HepG2 (cell line): ENCODE measurements around the gene STUB1. TPM values are rescaled to one million over a fixed set of nuclear protein-coding genes. Genes with fewer than 3 reads are reported as not detected.
A peak's percentile ranks its signal among the peaks of the same experiment; 100 is the strongest.

Source experiments
- CHCHD3 ChIP-seq: sonication (generic); formaldehyde crosslinking; IDR thresholded peaks from 2 replicates; pipeline ENCODE4 v1.8.0; 2022; ENCODE audit warnings: mild to moderate bottlenecking, missing genetic modification reagents, moderate library complexity
- CHD2 ChIP-seq: IDR thresholded peaks from 2 replicates; pipeline ENCODE4 v1.6.1; 2011; ENCODE audit warnings: low read depth, low read length, improper control_type of control experiment
- FOXP1 ChIP-seq, 2 experiments: fragments of 450-650 bp in 1 of 2; IDR thresholded peaks; 2 replicates each; pipeline ENCODE4 v1.6.1; 2017 to 2018; ENCODE audit warnings: antibody characterized with exemption in 1 of 2
- GLI4 ChIP-seq: sonication (generic); formaldehyde crosslinking; IDR thresholded peaks from 2 replicates; pipeline ENCODE4 v1.5.1; 2020; ENCODE audit warnings: missing genetic modification reagents, mild to moderate bottlenecking, moderate library complexity, borderline replicate concordance
- HIC2 ChIP-seq: sonication (generic); formaldehyde crosslinking; IDR thresholded peaks from 2 replicates; pipeline ENCODE4 v1.9.0; 2022; ENCODE audit warnings: low read depth, missing genetic modification reagents
- HNF4A ChIP-seq: sonication (generic); formaldehyde crosslinking; IDR thresholded peaks from 2 replicates; pipeline ENCODE4 v1.4.0; 2020; ENCODE audit warnings: missing genetic modification reagents
- KMT2A ChIP-seq: sonication (generic); formaldehyde crosslinking; IDR thresholded peaks from 2 replicates; pipeline ENCODE4 v1.4.0; 2020; ENCODE audit warnings: missing genetic modification reagents
- LBX2 ChIP-seq: sonication (generic); formaldehyde crosslinking; IDR thresholded peaks from 2 replicates; pipeline ENCODE4 v1.5.0; 2020; ENCODE audit warnings: missing genetic modification reagents, mild to moderate bottlenecking, borderline replicate concordance
- MYC ChIP-seq: sonication (generic); formaldehyde crosslinking; IDR thresholded peaks from 2 replicates; pipeline ENCODE4 v1.9.0; 2021; ENCODE audit warnings: missing genetic modification reagents, borderline replicate concordance
- RBM22 ChIP-seq: fragments of 200-400 bp; formaldehyde crosslinking; optimal IDR thresholded peaks from 2 replicates; pipeline ENCODE3; 2017; ENCODE audit warnings: mild to moderate bottlenecking, low read length, moderate library complexity
- THAP9 ChIP-seq: sonication (generic); formaldehyde crosslinking; IDR thresholded peaks from 2 replicates; pipeline ENCODE4; 2020; ENCODE audit warnings: missing genetic modification reagents, mild to moderate bottlenecking, borderline replicate concordance
- ZFYVE20 ChIP-seq: sonication (generic); formaldehyde crosslinking; IDR thresholded peaks from 2 replicates; pipeline ENCODE4 v1.8.0; 2023; ENCODE audit warnings: low read depth, mild to moderate bottlenecking, moderate library complexity, missing genetic modification reagents, borderline replicate concordance
- ZGPAT ChIP-seq: IDR thresholded peaks from 2 replicates; pipeline ENCODE4 v1.6.1; 2016; ENCODE audit warnings: mild to moderate bottlenecking
- ZNF207 ChIP-seq: fragments of 450-650 bp; IDR thresholded peaks from 2 replicates; pipeline ENCODE4 v1.6.1; 2016; ENCODE audit warnings: antibody characterized with exemption, borderline replicate concordance
- ZNF263 ChIP-seq: sonication (generic); formaldehyde crosslinking; IDR thresholded peaks from 2 replicates; pipeline ENCODE4 v1.4.0; 2020; ENCODE audit warnings: missing genetic modification reagents
- ZNF33B ChIP-seq: sonication (generic); formaldehyde crosslinking; IDR thresholded peaks from 2 replicates; pipeline ENCODE4 v1.5.1; 2020; ENCODE audit warnings: mild to moderate bottlenecking, missing genetic modification reagents
- ZNF552 ChIP-seq: sonication (generic); formaldehyde crosslinking; IDR thresholded peaks from 2 replicates; pipeline ENCODE4 v1.9.0; 2022; ENCODE audit warnings: missing genetic modification reagents, mild to moderate bottlenecking, borderline replicate concordance
- ZSCAN21 ChIP-seq: sonication (generic); formaldehyde crosslinking; IDR thresholded peaks from 2 replicates; pipeline ENCODE4 v1.8.0; 2022; ENCODE audit warnings: mild to moderate bottlenecking, missing genetic modification reagents, moderate library complexity, borderline replicate concordance
- polyA plus RNA-seq, 8 experiments: library from polyadenylated mRNA; depleted of rRNA in 3 of 8; stranded (reverse) in 7 of 8; unstranded in 1 of 8; fragments of >200 nt; fragmentation: Illumina TruSeq in 4 of 8; extraction: Trizol in 4 of 8; gene quantifications; 2 replicates each; pipeline versions ENCODE4 v1.2.1 to v1.2.3, GENCODE V29; 2011 to 2016; ENCODE audit warnings: low read depth in 4 of 8, missing spikeins in 1 of 8, mixed read lengths in 1 of 8; ENCODE audit not compliant: insufficient read depth in 1 of 8
- total RNA-seq, 5 experiments: library from RNA; depleted of rRNA; stranded (reverse); fragments of >200 nt; fragmentation: Illumina TruSeq; extraction: Trizol; gene quantifications; 2 replicates each; pipeline ENCODE4 v1.2.3, GENCODE V29; 2016; ENCODE audit warnings: low read depth in 1 of 5
- TF ChIP-seq, protein P1 (sequence below): sonication (generic); formaldehyde crosslinking; IDR thresholded peaks from 2 replicates; pipeline ENCODE4 v1.8.1; 2023; ENCODE audit warnings: mild to moderate bottlenecking, moderate library complexity, missing genetic modification reagents
- TF ChIP-seq, protein P2 (sequence below): IDR thresholded peaks from 2 replicates; pipeline ENCODE4 v1.6.1; 2016; ENCODE audit warnings: missing biosample characterization, missing genetic modification reagents, low read depth

STUB1 gene
- total and polyA plus RNA-seq, 2 of the 13 experiments (the other 11 are each of a cell fraction or from before 2014, with no cell fraction given) = 52.9 to 78.2 TPM

GRCh38 chr16:630815-631405, 49.3 kb upstream of the STUB1 start, which contains the start of gene WFIKKN1 (continued):
- TF ChIP-seq HIC2 (CRISPR knock-in tag) (no peak; the same call in 1 of the 2 replicates), ZGPAT (no peak), HNF4A (CRISPR knock-in tag) (no peak), CHCHD3 (CRISPR knock-in tag) (no peak), ZFYVE20 (no peak), ZNF33B (CRISPR knock-in tag) (no peak), CHD2 (no peak), GLI4 (CRISPR knock-in tag) (no peak), KMT2A (CRISPR knock-in tag) (no peak), THAP9 (no peak), ZSCAN21 (CRISPR knock-in tag) (0 out of 2 replicates have a peak, but pooled peaks have one; percentile 7), ZNF207 (no peak), FOXP1 (IDR thresholded peaks at IDR 0.05) (no peak), FOXP1 (CRISPR knock-in tag; IDR thresholded peaks at IDR 0.05) (no peak), RBM22 (peak; percentile 8), LBX2 (CRISPR knock-in tag) (0 out of 2 replicates have a peak, but pooled peaks have one; percentile 7), ZNF552 (CRISPR knock-in tag) (no peak), ZNF263 (CRISPR knock-in tag) (no peak; the same call in 1 of the 2 replicates), MYC (peak; percentile 6; the same call in 1 of the 2 replicates)
- TF ChIP-seq, protein P1, sequence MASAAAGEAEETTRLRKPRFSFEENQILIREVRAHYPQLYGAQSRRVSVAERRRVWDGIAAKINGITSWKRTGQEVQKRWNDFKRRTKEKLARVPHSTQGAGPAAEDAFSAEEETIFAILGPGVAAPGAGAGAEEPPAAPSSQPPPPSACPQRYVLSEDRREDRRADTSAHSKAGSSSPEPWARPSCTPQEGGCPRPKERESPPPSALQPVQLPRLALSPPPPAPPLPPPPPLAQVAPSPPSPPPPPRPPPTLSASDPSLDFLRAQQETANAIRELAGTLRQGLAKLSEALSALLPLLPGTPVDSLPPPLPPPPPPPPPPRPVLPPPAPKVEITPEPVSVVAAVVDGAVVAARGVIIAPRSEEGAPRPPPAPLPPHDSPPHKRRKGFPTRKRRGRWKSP = no peak; the same call in 1 of the 2 replicates
- TF ChIP-seq, protein P2, sequence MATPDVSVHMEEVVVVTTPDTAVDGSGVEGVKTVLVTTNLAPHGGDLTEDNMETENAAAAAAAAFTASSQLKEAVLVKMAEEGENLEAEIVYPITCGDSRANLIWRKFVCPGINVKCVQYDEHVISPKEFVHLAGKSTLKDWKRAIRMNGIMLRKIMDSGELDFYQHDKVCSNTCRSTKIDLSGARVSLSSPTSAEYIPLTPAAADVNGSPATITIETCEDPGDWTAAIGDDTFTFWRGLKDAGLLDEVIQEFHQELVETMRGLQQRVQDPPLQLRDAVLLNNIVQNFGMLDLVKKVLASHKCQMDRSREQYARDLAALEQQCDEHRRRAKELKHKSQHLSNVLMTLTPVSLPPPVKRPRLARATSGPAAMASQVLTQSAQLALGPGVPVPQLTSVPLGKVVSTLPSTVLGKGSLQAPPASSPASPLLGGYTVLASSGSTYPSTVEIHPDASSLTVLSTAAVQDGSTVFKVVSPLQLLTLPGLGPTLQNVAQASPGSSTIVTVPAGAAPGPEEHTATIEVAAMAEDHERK = no peak
